Measurements from ENCODE around the gene PLPP1.

PLPP1 gene

GRCh38 chr5:55407059-55407684 lies 127.6 kb downstream of the PLPP1 start:
- DNase-seq (ENCODE audit: low spot score), result peak; percentile 17

- peak; percentile 4 for DNase-seq (ENCODE audit: low spot score)
These were observed 128.5 kb downstream of the PLPP1 start for GRCh38 chr5:55406292-55406691.

GRCh38 chr5:55402199-55402598 lies 132.6 kb downstream of the PLPP1 start:
- no peak for DNase-seq (ENCODE audit: low spot score)

DNA sequence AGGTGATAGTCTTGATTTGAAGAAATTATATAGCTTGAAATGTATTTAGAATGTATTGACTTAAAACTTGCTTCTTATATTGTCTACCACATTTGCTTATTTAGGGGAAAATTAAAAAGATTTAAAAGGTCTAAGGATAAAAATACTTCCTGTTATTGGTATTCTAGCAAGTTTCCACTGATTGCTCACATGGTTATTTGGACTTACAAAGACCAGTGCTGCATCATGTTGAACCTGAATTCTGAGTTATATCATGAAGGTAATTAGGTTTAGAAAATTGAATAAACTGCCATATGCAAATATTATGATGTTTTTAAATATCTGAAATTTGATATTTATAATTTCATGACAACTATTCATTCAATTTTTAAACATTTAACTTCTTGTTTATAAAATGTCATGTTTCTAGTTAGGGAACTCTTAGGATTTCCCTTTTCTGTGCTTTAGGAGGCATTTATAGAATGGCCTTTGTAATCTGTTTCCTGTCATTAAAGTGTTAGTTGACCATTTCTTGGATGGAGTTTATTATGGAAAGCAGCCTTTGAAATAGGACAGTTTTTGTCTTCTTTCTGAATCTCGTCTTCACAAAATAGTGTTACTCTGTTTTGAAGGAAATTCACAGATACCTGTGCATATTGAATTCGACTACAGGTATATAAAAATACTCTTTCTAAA lies 141.1 kb downstream of the PLPP1 start:
- DNase-seq (ENCODE audit: low spot score), result no peak

- DNase-seq (ENCODE audit: low spot score), result no peak
These were observed 142.1 kb downstream of the PLPP1 start for GRCh38 chr5:55392669-55393068.

GRCh38 chr5:55391707-55392106 lies 143.1 kb downstream of the PLPP1 start:
- no peak for DNase-seq (ENCODE audit: low spot score)

- DNase-seq (ENCODE audit: low spot score), result no peak
These were observed 146.9 kb downstream of the PLPP1 start for GRCh38 chr5:55387865-55388264.

DNA sequence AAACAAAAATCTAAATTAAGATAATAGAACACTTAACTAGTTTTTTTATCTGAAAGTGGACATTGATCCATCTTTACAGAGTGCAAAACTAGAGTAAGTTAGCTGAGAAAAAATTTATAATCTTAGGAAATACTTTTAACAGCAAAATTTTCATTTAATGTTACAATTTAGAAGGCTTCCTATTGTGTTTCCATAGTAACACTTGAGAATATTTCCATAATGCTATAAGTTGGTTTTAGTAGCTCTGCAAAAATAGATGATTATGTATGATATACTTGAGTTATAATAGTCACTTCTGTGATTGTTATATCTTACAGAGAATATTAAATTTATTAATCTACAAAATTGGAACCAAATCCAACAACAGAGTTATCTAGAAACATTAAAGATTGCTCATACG lies 148.4 kb downstream of the PLPP1 start:
- no peak for DNase-seq (ENCODE audit: low spot score)

DNA sequence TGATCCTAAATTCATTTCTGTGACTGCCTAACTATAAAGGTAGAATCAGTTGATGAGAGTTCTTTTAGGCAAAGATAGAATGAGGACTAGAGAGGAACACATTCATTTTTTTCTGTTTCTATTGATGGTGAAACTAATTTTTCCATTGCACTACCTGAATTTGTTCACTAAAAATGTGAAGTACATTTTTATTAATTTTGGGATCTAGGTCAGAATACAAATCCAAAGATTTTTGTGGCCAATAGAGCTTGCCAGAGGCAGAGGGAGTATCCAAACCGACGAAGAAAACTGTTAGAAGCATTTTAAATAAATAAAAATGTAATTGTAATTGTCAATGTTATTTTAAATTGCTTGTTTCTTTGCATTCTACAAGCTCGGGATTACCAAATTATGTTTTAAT lies 148.9 kb downstream of the PLPP1 start:
- DNase-seq (ENCODE audit: low spot score), result no peak

DNA sequence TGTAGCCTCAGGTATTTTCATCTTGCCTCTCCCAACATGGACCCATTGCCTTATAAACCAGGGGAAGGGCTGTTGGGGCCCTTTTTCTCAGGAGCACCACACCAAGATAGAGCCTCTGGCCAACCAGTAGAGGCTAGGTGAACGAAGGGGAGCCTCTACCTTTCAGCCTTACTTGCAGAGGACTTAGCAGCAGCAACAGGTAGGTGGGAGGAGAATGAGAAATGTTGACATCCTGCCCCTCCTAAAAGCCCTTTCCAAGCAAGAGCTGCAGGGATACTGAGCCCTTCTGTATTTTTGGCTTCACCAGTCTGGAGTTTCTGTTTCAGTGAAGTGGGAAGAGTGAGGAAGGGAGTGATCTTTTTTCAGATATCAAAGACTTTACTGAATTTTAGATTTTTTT lies 149.5 kb downstream of the PLPP1 start:
- DNase-seq (ENCODE audit: low spot score), result no peak

- DNase-seq (ENCODE audit: low spot score), result no peak
These were observed 150.7 kb downstream of the PLPP1 start for GRCh38 chr5:55384072-55384471.

DNA sequence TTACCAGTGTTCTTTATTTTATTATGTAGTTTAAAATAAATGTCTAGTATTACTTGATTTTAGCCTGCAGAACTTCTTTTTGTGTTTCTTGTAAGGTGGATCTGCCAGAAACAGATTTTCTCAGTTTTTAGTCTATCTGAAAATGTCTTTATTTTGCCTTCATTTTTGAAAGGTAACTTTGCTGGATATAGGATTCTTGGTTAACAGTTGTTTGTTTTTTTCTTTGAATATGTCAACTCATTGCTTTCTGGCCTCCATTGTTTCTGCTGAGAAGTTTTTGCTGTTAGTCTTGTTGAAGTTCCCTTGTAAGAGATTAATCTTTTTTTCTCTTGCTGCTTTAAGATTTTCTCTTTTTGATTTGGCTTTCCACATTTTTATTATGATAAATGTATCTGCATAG lies 151.5 kb downstream of the PLPP1 start:
- DNase-seq (ENCODE audit: low spot score), result no peak

DNA sequence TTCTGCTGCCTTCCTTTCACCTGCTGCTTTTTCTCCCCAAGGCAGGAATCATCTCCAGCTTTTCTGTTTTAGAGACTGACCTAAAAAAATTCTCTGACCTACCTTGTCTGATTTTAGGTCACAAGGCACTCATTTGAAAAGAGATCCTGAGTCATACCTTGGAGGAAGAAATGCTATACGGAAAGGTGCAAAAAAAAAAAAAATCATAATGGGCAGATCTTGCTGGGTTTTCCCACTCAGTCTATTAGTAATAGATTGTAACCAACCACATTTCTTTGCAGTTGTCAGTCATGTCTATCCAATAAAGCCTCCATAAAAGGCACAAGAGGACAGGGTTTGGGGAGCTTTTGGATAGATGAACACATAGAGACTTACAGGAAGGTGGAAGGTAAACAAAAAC lies 157.0 kb downstream of the PLPP1 start:
- DNase-seq (ENCODE audit: low spot score), result no peak
